Breast epithelium (tissue), 4 donors: ENCODE data around the gene CNTNAP2. TPM values are rescaled to one million over a fixed set of nuclear protein-coding genes. Genes with fewer than 3 reads are reported as not detected.

Source experiments
- DNase-seq, 2 donors: peaks; one replicate each; pipeline ENCODE4 v3.0.0-alpha.2; 2019; ENCODE audit warnings: low spot score in 2 of 2
- H3K27ac ChIP-seq, 2 donors: fragments of 200-600 bp; sonication (generic) in 1 of 2; one replicate each; pipeline ENCODE4 v1.5.1; 2016 to 2019; ENCODE audit warnings: mild to moderate bottlenecking in 1 of 2
- H3K27me3 ChIP-seq, 2 donors: fragments of 200-600 bp; sonication (generic) in 1 of 2; one replicate each; pipeline versions ENCODE4 v1.5.1 to v1.6.0; 2017 to 2019; ENCODE audit warnings: control low read depth in 1 of 2, mild to moderate bottlenecking in 1 of 2
- H3K36me3 ChIP-seq: fragments of 200-600 bp; one replicate; pipeline ENCODE4 v1.5.1; 2019
- H3K4me1 ChIP-seq, 2 donors: fragments of 200-600 bp; sonication (generic); one replicate each; pipeline ENCODE4 v1.5.1; 2016 to 2019; ENCODE audit warnings: control low read depth in 1 of 2
- H3K4me3 ChIP-seq, 3 donors: fragments of 200-600 bp; sonication (generic); 1 replicate in 2 of 3; 2 replicates in 1 of 3; pipeline ENCODE4 v1.5.1; 2016 to 2019; ENCODE audit warnings: mild to moderate bottlenecking in 3 of 3, moderate library complexity in 2 of 3
- H3K9me3 ChIP-seq, 2 donors: fragments of 200-600 bp; sonication (generic) in 1 of 2; one replicate each; pipeline ENCODE4 v1.5.1; 2016 to 2019; ENCODE audit warnings: control low read depth in 1 of 2
- CTCF ChIP-seq, 3 donors: fragments of 450-650 bp; IDR thresholded peaks; one replicate each; pipeline ENCODE4 v1.5.1; 2016 to 2017; ENCODE audit warnings: antibody characterized with exemption in 3 of 3, mild to moderate bottlenecking in 3 of 3, moderate library complexity in 3 of 3
- POLR2A ChIP-seq: fragments of 450-650 bp; IDR thresholded peaks from one replicate; pipeline ENCODE4 v1.6.1; 2016; ENCODE audit warnings: antibody characterized with exemption, mild to moderate bottlenecking, moderate library complexity
- POLR2AphosphoS5 ChIP-seq, 3 donors: sonication (generic); formaldehyde crosslinking; IDR thresholded peaks; one replicate each; pipeline ENCODE4 v1.6.1; 2017; ENCODE audit warnings: antibody characterized with exemption in 3 of 3
- intact Hi-C: fragments of 100-400 bp; cut with DNase I; formaldehyde crosslinking; loops from one replicate; pipeline ENCODE4 v1.15.1; 2023; ENCODE audit warnings: low total_unique reads
- total RNA-seq, 3 donors: library from RNA; depleted of rRNA; stranded (reverse); fragments of >200 nt; gene quantifications; one replicate each; pipeline ENCODE4 v1.1.0, GENCODE V29; 2016

CNTNAP2 gene
- total RNA-seq, 3 donors from 2014 or later, result 0.29 to 0.66 TPM; not detected in 1

- no peak for TF ChIP-seq POLR2A
- no peak for TF ChIP-seq CTCF (IDR thresholded peaks at IDR 0.05)
- H3K27me3 ChIP-seq, result no peaks in the 10 kb centered on the region
- DNase-seq, result no peak
These were observed 1380.6 kb downstream of the CNTNAP2 start for GRCh38 chr7:147497246-147497645.

GRCh38 chr7:147498081-147498480 is 1381.5 kb downstream of the CNTNAP2 start:
- H3K27ac ChIP-seq, result no peak overlapping the region
- no peak overlapping the region for H3K4me3 ChIP-seq
- TF ChIP-seq CTCF (IDR thresholded peaks at IDR 0.05) (no peak), POLR2A (no peak), POLR2AphosphoS5 (IDR thresholded peaks at IDR 0.05) (no peak)
- DNase-seq, result no peak
- intact Hi-C loops, result no loop called here
- no peaks in the 10 kb centered on the region for H3K27me3 ChIP-seq
- no peaks in the 10 kb centered on the region for H3K36me3 ChIP-seq
- no peaks in the 10 kb centered on the region for H3K4me1 ChIP-seq
- no peaks in the 10 kb centered on the region for H3K9me3 ChIP-seq

More at GRCh38 chr7:147497246-147497645, 1380.6 kb downstream of the CNTNAP2 start:
- intact Hi-C loops, result no loop called here
- no peaks in the 10 kb centered on the region for H3K9me3 ChIP-seq
- no peaks in the 10 kb centered on the region for H3K36me3 ChIP-seq
- H3K4me3 ChIP-seq, result no peak overlapping the region
- no peak overlapping the region for H3K27ac ChIP-seq
- no peaks in the 10 kb centered on the region for H3K4me1 ChIP-seq

GRCh38 chr7:147509035-147509501 is 1392.5 kb downstream of the CNTNAP2 start:
- H3K9me3 ChIP-seq, result no peaks in the 10 kb centered on the region
- DNase-seq, result no peak
- intact Hi-C loops, result no loop called here
- H3K27me3 ChIP-seq, result no peaks in the 10 kb centered on the region
- H3K36me3 ChIP-seq, result no peaks in the 10 kb centered on the region
- H3K27ac ChIP-seq, result no peak overlapping the region
- H3K4me1 ChIP-seq, result no peaks in the 10 kb centered on the region
- TF ChIP-seq CTCF (IDR thresholded peaks at IDR 0.05) (no peak), POLR2AphosphoS5 (IDR thresholded peaks at IDR 0.05) (no peak), POLR2A (no peak)
- no peak overlapping the region for H3K4me3 ChIP-seq

GRCh38 chr7:147509541-147510200 is 1393.1 kb downstream of the CNTNAP2 start:
- Histone ChIP-seq H3K9me3 (no peaks in the 10 kb centered on the region), H3K27me3 (no peaks in the 10 kb centered on the region), H3K4me1 (no peaks in the 10 kb centered on the region), H3K4me3 (no peak overlapping the region), H3K27ac (no peak overlapping the region), H3K36me3 (no peaks in the 10 kb centered on the region)
- intact Hi-C loops, result no loop called here
- DNase-seq, result no peak
- TF ChIP-seq CTCF (IDR thresholded peaks at IDR 0.05), result no peak
- no peak for TF ChIP-seq POLR2A
- TF ChIP-seq POLR2AphosphoS5 (IDR thresholded peaks at IDR 0.05), result no peak

GRCh38 chr7:147510201-147510542 is 1393.6 kb downstream of the CNTNAP2 start:
- H3K27me3 ChIP-seq, result no peaks in the 10 kb centered on the region
- no peak overlapping the region for H3K4me3 ChIP-seq
- no peak overlapping the region for H3K27ac ChIP-seq
- TF ChIP-seq CTCF (IDR thresholded peaks at IDR 0.05), result no peak
- TF ChIP-seq POLR2AphosphoS5 (IDR thresholded peaks at IDR 0.05), result no peak
- TF ChIP-seq POLR2A, result no peak
- H3K9me3 ChIP-seq, result no peaks in the 10 kb centered on the region
- DNase-seq, result no peak
- no peaks in the 10 kb centered on the region for H3K4me1 ChIP-seq
- intact Hi-C loops, result no loop called here
- H3K36me3 ChIP-seq, result no peaks in the 10 kb centered on the region
